ENCODE measurements around the gene URI1. TPM values are rescaled to one million over a fixed set of nuclear protein-coding genes. Genes with fewer than 3 reads are reported as not detected.

The URI1 gene
- total RNA-seq, 1 experiment from 2014 or later: 71.0 TPM

DNA sequence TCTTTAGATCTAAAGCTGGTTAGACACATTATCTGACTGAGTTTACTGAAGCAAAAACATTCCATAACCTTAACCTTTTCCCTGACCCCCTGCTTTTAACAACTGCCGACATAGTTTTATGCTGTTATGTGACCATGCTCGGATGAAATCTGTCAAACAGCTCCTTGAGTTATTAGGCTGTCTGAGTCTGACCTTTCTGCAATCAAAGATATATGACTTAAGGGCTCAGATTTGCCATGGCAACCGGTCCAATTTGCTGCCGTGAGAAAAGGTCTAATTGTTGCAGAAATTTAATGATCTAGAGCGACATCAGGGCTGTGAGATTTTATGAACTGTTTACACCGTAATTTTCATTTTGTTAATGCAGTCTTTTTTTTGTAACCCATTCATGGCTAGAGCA, 61.8 kb downstream of the URI1 start:
- in situ Hi-C loops (cut with HindIII; ENCODE audit: low pct_unique_long_range_greater_than_20kb, low sequenced_read_pairs) (no loop called here), intact Hi-C loops (cut with micrococcal nuclease; ENCODE audit: unreplicated experiment) (no loop called here)
- H3K4me3 ChIP-seq (ENCODE audit: low read depth in 2 of 2, low read length in 2 of 2): no peak overlapping the region
- CTCF ChIA-PET: no interaction called here
- no peak overlapping the region for H3K27ac ChIP-seq (ENCODE audit: low read length)
- no TSS peak for BruUV-seq (replicated peaks)
- POLR2A ChIA-PET: no interaction called here
- peaks cover 15% of the 10 kb centered on the region for H3K36me3 ChIP-seq (ENCODE audit: control insufficient read depth, insufficient read depth, low read length)
- H3K9me3 ChIP-seq (ENCODE audit: control insufficient read depth, insufficient read depth, low read depth, low read length): peaks cover 16% of the 10 kb centered on the region; the same call in 1 of the 2 replicates
- TF ChIP-seq POLR2AphosphoS5 (IDR thresholded peaks at IDR 0.05; ENCODE audit: low read depth, low read length) (no peak), TCF7L2 (IDR thresholded peaks at IDR 0.05; ENCODE audit: low read depth, low read length) (peak; percentile 51; the same call in 1 of the 2 replicates), SIN3A (IDR thresholded peaks at IDR 0.05; ENCODE audit: borderline replicate concordance, insufficient read depth, low read depth, low read length) (no peak)
- TF ChIP-seq, protein P1, sequence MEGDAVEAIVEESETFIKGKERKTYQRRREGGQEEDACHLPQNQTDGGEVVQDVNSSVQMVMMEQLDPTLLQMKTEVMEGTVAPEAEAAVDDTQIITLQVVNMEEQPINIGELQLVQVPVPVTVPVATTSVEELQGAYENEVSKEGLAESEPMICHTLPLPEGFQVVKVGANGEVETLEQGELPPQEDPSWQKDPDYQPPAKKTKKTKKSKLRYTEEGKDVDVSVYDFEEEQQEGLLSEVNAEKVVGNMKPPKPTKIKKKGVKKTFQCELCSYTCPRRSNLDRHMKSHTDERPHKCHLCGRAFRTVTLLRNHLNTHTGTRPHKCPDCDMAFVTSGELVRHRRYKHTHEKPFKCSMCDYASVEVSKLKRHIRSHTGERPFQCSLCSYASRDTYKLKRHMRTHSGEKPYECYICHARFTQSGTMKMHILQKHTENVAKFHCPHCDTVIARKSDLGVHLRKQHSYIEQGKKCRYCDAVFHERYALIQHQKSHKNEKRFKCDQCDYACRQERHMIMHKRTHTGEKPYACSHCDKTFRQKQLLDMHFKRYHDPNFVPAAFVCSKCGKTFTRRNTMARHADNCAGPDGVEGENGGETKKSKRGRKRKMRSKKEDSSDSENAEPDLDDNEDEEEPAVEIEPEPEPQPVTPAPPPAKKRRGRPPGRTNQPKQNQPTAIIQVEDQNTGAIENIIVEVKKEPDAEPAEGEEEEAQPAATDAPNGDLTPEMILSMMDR (IDR thresholded peaks at IDR 0.05): no peak
- peaks cover 6% of the 10 kb centered on the region for H3K4me1 ChIP-seq (ENCODE audit: control insufficient read depth, insufficient read depth, low read length)
- H3K27me3 ChIP-seq (ENCODE audit: control insufficient read depth, insufficient read depth, low read length): no peaks in the 10 kb centered on the region
- ATAC-seq (no peak), DNase-seq (ENCODE audit: low read depth, low spot score) (no peak)

DNA sequence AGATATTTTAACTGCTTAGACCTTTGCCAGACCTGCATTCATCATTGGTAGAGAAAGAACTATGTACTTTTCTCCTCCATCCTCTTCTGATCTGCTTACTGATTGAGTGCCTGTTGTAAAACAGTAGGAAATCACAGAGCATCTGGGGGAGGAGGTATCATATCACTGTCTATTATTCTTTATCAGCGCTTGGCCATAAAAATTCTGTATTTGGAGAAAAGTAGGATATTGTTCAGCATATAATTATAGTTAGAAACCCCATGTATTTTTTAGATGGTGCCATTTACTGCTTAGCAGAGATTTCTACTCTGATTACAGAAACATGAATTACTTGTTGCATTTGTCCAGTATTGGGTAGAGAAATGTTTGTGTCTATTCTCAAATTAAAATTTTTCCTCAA, 62.4 kb downstream of the URI1 start:
- peaks cover 6% of the 10 kb centered on the region for H3K4me1 ChIP-seq (ENCODE audit: control insufficient read depth, insufficient read depth, low read length)
- ATAC-seq (no peak), DNase-seq (ENCODE audit: low read depth, low spot score) (no peak)
- no peak overlapping the region for H3K4me3 ChIP-seq (ENCODE audit: low read depth in 2 of 2, low read length in 2 of 2)
- no peak overlapping the region for H3K27ac ChIP-seq (ENCODE audit: low read length)
- BruUV-seq (replicated peaks): no TSS peak
- ChIA-PET POLR2A (no interaction called here), CTCF (no interaction called here)
- H3K36me3 ChIP-seq (ENCODE audit: control insufficient read depth, insufficient read depth, low read length): peaks cover 21% of the 10 kb centered on the region
- in situ Hi-C loops (cut with HindIII; ENCODE audit: low pct_unique_long_range_greater_than_20kb, low sequenced_read_pairs) (no loop called here), intact Hi-C loops (cut with micrococcal nuclease; ENCODE audit: unreplicated experiment) (no loop called here)
- no peaks in the 10 kb centered on the region for H3K27me3 ChIP-seq (ENCODE audit: control insufficient read depth, insufficient read depth, low read length)
- H3K9me3 ChIP-seq (ENCODE audit: control insufficient read depth, insufficient read depth, low read depth, low read length): peaks cover 10% of the 10 kb centered on the region; the same call in 1 of the 2 replicates
- TF ChIP-seq, protein P1 (IDR thresholded peaks at IDR 0.05): no peak

GRCh38 chr19:30006207-30006606, 64.2 kb downstream of the URI1 start:
- CTCF ChIA-PET: no interaction called here
- Histone ChIP-seq H3K27ac (ENCODE audit: low read length) (no peak overlapping the region), H3K4me1 (ENCODE audit: control insufficient read depth, insufficient read depth, low read length) (peaks cover 6% of the 10 kb centered on the region), H3K36me3 (ENCODE audit: control insufficient read depth, insufficient read depth, low read length) (peaks cover 31% of the 10 kb centered on the region), H3K9me3 (ENCODE audit: control insufficient read depth, insufficient read depth, low read depth, low read length) (no peaks in the 10 kb centered on the region), H3K4me3 (ENCODE audit: low read depth in 2 of 2, low read length in 2 of 2) (no peak overlapping the region), H3K27me3 (ENCODE audit: control insufficient read depth, insufficient read depth, low read length) (no peaks in the 10 kb centered on the region)
- TF ChIP-seq, protein P1 (IDR thresholded peaks at IDR 0.05): no peak
- TF ChIP-seq TCF7L2 (IDR thresholded peaks at IDR 0.05; ENCODE audit: low read depth, low read length): no peak
- TF ChIP-seq, protein P2, sequence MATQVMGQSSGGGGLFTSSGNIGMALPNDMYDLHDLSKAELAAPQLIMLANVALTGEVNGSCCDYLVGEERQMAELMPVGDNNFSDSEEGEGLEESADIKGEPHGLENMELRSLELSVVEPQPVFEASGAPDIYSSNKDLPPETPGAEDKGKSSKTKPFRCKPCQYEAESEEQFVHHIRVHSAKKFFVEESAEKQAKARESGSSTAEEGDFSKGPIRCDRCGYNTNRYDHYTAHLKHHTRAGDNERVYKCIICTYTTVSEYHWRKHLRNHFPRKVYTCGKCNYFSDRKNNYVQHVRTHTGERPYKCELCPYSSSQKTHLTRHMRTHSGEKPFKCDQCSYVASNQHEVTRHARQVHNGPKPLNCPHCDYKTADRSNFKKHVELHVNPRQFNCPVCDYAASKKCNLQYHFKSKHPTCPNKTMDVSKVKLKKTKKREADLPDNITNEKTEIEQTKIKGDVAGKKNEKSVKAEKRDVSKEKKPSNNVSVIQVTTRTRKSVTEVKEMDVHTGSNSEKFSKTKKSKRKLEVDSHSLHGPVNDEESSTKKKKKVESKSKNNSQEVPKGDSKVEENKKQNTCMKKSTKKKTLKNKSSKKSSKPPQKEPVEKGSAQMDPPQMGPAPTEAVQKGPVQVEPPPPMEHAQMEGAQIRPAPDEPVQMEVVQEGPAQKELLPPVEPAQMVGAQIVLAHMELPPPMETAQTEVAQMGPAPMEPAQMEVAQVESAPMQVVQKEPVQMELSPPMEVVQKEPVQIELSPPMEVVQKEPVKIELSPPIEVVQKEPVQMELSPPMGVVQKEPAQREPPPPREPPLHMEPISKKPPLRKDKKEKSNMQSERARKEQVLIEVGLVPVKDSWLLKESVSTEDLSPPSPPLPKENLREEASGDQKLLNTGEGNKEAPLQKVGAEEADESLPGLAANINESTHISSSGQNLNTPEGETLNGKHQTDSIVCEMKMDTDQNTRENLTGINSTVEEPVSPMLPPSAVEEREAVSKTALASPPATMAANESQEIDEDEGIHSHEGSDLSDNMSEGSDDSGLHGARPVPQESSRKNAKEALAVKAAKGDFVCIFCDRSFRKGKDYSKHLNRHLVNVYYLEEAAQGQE (IDR thresholded peaks at IDR 0.05; ENCODE audit: insufficient read depth in 1 of 2, low read depth in 2 of 2, low read length in 1 of 2): no peak
- TF ChIP-seq SIN3A (IDR thresholded peaks at IDR 0.05; ENCODE audit: borderline replicate concordance, insufficient read depth, low read depth, low read length): no peak
- POLR2A ChIA-PET: no interaction called here
- intact Hi-C loops (cut with micrococcal nuclease; ENCODE audit: unreplicated experiment) (no loop called here), in situ Hi-C loops (cut with HindIII; ENCODE audit: low pct_unique_long_range_greater_than_20kb, low sequenced_read_pairs) (no loop called here)
- ATAC-seq (no peak), DNase-seq (ENCODE audit: low read depth, low spot score) (no peak)
- BruUV-seq (replicated peaks): no TSS peak
